Posterior cingulate gyrus (tissue), 11 donors: ENCODE data around the gene NTM.
"Not testable (repeated sequence)": the region's sequence is repeated elsewhere in the genome, so short reads cannot be mapped to it uniquely, and the experiment has no call there.

Experiments used
- DNase-seq, 10 donors: peaks; one replicate each; pipeline versions ENCODE4 v3.0.0 to v3.0.0-alpha.2; 2020 to 2021; ENCODE audit warnings: mixed read lengths in 3 of 10
- intact Hi-C: fragments of 100-400 bp; cut with DNase I; formaldehyde crosslinking; loops from one replicate; pipeline ENCODE4 v1.15.1; 2023

NTM gene

DNA sequence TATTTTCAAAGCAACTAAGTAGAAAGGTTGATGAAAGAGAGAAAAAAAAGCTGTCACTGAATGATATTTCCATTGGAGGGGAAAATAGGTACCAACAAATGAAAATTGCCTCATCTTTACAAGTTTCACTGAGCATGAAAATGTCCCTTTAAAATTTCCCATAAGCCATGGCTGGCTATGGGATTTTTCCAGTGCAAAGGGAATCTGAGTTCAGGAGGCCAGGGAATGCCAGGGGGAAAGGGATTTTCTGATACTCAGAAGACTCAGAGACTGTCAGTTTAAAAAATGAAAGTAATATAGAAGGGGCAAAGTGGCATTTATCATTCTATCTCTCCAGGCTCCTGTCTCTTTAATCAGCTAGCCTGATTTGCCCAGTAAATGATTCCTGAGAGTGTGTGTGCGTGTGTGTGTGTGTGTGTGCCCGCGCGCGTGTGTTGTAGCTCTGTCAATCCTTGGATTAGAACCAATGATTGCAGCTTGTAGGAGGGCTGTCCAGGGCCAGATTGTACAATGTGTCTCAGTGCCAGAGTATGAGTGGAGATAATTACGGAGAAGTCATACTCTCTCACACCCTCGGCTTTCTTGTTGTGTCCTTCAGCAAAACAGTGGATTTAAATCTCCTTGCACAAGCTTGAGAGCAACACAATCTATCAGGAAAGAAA, at the start of gene NTM:
TSS of gene NTM (plus strand) at position 526 of the 662 bp plus-strand sequence.
- intact Hi-C loops: loop anchor here (5.0 to 10.0 kb wide), 3 partner anchors 125 to 305 kb away; no protein-coding TSS in a partner anchor
- DNase-seq: peak; percentile 55 to 95 (median 66)

DNA sequence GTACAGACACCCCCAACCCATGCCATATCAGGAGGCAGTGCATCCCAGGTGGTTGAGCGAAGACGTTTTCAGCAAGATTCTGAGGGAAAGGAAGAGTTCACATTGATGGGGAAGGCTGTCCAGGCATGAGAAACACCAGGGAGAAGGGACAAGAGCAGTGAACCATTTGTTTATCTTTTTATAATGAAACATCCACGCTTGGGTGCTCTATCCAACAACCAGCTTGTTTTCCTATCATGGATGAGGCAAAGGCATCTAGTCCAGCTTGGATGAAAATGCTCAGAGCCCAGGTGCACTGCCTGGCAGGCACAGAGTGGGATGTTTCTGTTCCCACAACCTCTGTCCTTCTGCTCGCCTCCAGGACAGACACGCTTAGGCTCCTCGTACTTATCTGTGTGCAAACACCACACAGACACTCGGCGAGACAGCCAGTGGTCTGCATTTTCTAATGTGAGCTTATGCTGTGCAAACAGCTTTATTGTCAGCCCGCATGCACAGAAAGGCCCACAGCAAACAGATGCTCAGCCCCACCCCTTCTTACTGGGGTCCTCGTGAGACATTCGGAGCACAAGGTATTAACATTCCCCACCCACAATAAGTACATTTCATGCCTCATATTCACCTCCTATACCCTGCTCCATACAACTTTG, 45.4 kb upstream of the NTM start:
- intact Hi-C loops: no loop called here
- no peak for DNase-seq

DNA sequence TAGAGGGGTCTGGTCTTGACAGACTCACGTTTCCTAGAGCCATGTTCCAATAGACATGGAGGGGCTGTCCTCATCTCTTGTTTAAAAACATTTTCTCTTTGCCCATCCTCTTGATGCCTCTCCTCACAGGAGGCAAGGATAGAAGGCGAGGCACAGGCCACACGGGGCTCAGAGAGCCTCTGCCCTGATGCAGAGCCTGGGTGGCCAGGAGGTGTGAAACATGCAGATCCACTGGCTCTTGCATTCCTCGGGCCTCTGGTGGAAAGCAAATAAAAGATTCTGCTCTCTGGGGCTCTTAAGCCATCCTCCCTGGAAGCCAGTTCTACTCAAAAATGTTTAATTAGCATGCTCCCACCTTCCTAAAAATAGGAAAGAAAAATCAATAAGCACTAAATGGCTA, 43.6 kb upstream of the NTM start:
- no peak for DNase-seq
- intact Hi-C loops: no loop called here

DNA sequence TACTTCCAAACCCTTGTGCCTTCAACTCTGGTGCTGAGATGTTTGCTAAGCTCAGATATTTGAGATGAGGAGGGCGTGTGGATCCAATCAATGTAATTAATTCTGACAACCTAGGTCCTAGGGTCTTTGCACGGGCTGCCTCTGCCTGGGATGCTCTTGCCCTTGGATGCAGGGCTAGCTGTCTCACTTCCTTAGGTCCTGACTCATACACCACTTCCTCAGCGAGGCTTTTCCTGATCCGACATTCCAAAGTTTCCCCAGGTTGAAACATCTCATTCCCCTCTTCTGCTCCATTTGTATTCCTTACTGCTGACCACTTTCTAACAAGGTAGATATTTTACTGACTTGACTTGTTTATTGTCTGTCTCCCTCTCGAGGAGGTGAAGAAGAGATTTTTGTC, 43.0 kb upstream of the NTM start:
- DNase-seq: no peak
- intact Hi-C loops: no loop called here

DNA sequence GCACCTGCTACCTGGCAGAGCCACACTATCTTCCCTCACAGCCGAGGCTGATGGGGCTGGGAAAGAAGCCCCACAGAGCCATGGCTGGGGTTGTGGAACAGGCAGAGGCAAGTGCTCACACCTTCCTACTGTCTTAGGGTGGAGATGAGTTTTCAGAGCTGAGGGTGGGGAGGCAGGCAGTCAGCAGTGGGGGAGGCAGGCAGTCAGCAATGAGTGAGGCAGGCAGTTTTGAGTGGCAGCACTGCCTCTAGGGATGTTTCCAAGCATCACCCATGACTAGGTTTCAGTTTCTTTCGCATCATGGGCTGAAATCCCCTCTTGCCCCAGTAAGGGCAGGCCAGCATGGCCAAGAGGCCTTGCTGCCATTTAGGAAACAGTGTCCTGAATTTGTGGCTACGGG, 41.6 kb upstream of the NTM start:
- intact Hi-C loops: no loop called here
- DNase-seq: no peak

DNA sequence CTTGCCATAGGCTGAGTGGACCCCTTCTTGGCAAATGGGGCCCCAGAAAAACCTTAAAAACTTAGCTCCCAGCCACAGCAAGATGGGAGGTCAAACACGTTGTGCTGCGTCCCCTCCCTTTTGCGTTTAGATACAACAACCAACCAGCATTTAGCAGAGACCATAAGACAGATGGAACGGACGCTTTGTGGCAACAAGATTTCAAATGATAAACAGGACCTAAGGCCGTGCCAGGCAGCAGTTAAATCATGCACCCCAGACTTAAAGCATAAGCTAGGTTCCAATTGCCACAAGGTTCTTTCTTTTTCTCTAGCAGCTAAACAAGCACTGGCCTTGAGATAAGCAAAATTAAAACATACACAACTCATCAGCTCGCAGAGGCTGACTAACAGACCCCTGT, 39.4 kb upstream of the NTM start:
- no peak for DNase-seq
- intact Hi-C loops: no loop called here

DNA sequence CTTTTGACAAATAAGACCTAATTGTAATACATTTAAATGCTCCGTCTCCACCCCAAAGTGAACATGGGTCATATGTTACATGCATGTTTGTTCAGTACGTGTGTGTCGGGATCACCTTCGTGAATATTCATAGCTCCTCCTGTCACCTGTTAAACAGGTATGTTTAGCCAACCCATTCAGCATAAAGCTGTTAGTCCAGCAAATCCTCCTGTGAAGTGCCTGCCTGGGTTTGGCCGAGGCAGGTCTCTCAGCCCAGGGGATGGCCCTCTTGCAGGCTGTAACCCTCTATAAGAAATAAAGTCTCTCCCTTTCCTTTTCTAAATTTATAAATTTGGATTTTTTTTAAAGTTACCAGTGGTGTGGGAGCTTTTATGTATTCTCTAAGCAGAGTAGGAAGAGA, 38.9 kb upstream of the NTM start:
- intact Hi-C loops: no loop called here
- no peak for DNase-seq

DNA sequence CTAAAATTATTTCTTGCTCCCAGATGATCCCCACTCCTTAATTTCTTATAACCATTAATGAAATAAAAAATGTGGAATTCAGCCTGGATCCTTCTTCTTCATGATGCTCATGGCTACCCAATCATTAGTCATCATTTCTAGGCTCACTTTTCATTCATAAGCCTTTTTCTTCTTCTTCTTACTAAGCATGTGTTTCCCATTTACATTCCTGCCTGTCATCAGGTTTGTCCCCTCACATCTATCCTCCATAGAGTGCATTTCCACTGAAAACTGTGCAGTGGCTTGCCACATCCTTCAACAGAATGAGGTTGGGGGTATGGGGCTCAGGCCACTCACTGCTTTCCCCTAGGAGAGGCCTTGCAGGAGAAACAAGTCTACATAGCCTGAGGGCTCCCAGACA, 35.8 kb upstream of the NTM start:
- DNase-seq: no peak
- intact Hi-C loops: no loop called here

DNA sequence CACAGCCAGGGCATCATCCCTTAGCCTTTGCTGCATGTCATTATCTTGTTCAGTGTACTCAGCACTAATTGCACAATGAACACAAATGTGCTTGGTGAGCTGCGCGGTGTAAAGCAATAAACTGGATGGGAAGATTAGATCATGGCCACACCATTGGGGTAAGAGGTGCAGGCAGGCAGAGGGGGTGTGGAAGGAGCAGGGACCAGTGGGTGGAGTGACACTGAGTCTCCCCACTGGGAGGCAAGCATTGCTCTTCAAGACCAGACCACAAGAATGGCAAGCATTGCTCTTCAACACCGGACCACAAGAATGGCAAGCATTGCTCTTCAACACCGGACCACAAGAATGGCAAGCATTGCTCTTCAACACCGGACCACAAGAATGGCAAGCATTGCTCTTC, 28.5 kb upstream of the NTM start:
- DNase-seq, intact Hi-C loops: not testable (repeated sequence)

DNA sequence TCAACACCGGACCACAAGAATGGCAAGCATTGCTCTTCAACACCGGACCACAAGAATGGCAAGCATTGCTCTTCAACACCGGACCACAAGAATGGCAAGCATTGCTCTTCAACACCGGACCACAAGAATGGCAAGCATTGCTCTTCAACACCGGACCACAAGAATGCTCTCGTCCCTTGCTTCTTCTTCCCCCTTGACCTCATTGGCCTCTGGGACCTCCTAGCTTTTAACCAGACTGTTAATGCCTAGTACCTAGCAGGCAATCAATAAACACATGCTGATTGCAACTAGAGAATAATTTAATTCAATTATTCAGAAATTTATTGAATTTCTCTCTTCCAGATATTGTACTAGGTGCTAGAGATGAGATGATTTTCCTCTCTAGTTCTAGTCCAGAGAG, 28.0 kb upstream of the NTM start:
- DNase-seq, intact Hi-C loops: not testable (repeated sequence)

DNA sequence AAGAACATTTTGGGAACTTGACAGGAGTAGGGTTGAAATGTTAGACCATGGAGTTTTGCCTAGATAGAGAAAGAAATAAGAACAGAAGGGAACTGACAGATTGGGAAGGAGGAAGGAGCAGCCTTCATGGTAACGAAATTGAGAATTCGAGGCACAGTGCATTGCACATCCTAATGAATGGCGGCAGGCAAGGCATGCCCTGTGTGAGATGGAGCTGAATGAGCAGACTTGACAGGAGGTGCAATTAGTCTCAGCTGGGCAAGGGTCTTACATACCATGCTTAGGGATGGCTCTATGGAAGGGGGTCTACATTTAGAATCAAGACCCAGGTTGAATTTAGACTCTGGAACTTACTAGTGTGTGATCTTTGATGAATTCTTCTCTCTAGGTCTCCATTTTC, 25.0 kb upstream of the NTM start:
- intact Hi-C loops: no loop called here
- no peak for DNase-seq

DNA sequence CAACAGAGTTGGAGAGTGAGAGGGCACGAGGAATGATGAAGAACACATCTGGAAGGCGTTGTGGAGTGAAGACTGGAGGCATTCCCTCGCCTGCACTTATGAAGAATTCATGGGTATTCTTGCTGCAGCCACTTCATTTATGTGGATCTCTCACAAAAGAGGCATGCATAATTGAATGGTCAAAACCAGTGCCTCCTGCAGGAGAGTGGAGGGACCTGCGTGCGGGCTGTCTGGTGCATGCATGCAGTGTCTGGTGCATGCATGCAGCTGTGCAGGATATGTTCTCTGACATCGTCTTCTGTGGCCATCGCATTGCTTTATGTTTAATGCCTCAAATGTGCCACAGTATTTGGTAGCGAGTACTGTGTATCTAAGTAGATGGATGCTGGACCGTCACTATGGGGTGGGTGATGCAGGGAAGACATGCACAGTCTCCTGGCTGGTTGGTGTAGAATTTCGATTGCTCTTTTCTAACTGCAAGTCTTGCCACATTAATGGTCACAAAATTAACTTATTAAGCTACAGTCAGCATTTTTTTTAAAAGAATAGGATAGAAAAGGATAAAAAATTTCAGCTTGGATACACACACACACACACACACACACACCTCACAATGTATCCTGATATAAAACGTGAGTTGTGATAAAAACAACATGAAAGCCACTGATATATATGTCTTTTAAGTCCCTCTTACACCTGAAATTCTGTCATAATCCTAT, 20.9 kb upstream of the NTM start:
- intact Hi-C loops: no loop called here
- DNase-seq: no peak

DNA sequence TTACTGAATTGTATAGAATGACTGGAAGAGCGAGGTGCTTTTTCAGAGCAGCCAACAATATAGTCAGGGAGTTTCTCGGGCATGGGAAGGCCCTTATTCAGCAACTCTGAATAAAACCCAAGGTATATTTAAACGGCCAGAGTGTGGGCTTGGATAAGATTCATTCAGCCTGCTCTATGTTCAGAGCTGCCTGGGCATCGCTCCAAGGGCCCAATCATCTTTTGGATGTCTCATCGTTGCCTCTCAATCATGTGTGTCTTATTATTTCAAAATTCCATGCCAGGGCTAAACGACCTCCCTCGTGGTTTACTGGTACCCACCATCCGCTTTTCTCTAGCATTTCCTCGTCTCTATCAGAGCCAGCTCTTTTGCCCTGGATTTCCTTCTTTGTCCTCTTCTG, 19.5 kb upstream of the NTM start:
- peak in 1 of 10 donors; percentile 14 for DNase-seq
- intact Hi-C loops: no loop called here

DNA sequence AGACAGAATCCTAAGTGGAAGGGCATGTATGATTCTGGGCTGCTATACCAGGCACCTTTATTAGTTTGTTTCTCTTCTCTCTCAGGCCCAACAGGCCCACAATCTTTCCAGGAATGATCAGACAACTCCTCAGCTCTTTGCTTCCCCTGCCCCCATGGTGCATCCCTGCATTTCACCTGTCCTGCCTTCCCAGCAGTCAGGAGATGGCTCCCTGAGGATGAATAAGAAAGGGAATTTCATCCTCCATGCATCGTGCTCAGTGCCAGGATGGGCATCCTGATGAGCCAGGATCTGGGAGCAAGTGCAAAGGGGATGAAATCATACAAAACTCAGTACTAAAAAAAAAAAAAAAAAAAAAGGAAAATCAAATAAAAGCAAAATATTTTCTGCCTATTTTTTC, 18.6 kb upstream of the NTM start:
- DNase-seq: no peak
- intact Hi-C loops: no loop called here

DNA sequence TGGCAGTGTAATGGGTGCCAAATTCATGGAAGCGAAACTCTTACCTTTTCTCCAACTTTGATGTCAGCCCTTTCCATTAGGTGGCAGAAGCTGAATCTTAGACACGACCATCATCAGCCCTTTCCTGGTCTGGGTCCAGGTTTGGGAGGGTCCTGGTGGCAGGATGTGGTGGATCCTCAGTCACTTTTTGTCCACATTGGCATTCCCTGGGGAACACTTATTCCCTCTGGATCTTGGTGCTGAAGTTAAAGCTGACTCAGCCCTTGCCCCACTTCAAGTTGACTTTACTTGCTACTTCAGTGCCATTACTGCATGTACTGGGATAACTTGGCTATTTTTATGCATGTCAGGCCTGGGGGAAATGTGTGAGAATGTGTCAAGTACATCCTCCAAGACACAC, 16.6 kb upstream of the NTM start:
- DNase-seq: no peak
- intact Hi-C loops: no loop called here

DNA sequence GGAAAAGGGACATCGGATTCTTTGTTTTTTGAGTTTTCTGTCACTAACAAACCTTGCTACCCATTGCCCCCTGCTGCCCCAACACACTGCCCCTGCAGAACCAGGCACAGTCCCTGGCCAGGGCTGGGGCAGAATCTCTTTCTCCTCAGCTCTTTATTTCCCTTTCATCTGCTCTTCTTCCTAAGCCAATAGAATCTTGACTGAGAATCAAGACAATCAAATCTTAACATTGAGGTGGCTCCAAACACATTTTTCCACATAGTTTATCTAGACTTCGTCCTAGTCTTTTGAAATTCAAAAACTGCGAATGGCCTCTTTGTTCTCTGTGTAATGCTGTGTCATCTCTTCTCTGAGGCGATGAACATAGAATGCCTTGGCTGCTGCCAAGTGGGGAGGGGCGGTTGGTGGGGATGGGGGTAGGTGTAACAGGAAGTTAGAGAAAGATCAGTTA, 16.1 kb upstream of the NTM start:
- DNase-seq: peak in 2 of 10 donors; percentile 11 to 35
- intact Hi-C loops: no loop called here

DNA sequence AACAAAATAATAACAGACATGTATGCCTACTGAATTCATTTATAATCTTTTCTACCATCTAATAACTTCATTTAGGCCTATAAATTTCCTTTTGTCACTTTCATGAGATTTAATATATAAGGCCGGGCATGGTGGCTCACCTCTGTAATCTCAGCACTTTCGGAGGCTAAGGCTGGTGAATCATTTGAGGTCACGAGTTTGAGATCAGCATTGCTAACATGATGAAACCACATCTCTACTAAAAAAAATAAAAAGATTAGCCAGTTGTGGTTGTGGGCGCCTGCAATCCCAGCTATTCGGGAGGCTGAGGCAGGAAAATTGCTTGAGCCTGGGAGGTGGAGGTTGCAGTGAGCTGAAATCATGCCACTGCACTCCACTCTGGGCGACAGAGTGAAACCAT, 14.2 kb upstream of the NTM start:
- DNase-seq: no peak
- intact Hi-C loops: no loop called here

DNA sequence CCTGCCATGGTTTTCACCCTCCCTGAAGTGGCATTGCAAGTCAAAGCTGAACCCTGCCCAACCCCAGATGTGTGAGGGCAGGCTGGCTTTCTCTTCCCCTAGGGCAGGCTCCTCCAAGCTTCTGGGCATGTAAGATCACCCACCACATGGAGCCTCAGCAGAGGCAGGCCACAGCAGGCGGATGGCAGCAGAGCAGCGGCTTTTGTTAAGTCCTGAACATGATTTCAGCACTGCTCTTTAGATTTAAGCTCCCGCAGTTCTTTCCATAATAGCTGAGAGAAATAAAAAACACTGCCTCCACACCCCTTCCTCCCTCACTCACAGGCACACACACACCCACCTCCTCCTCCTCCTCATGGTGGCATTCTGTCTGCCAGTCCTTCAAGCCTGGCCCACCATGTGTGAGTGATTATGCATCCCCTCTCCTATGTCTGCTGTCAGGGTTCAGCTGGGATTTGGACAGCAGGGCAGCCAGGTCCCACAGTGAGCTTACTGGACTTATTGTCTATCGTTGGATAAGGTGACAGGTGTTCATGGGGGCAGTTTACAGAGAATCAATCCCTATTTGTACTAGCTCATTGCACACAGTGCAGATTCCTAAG, 5.0 kb upstream of the NTM start:
- intact Hi-C loops: no loop called here
- DNase-seq: no peak

DNA sequence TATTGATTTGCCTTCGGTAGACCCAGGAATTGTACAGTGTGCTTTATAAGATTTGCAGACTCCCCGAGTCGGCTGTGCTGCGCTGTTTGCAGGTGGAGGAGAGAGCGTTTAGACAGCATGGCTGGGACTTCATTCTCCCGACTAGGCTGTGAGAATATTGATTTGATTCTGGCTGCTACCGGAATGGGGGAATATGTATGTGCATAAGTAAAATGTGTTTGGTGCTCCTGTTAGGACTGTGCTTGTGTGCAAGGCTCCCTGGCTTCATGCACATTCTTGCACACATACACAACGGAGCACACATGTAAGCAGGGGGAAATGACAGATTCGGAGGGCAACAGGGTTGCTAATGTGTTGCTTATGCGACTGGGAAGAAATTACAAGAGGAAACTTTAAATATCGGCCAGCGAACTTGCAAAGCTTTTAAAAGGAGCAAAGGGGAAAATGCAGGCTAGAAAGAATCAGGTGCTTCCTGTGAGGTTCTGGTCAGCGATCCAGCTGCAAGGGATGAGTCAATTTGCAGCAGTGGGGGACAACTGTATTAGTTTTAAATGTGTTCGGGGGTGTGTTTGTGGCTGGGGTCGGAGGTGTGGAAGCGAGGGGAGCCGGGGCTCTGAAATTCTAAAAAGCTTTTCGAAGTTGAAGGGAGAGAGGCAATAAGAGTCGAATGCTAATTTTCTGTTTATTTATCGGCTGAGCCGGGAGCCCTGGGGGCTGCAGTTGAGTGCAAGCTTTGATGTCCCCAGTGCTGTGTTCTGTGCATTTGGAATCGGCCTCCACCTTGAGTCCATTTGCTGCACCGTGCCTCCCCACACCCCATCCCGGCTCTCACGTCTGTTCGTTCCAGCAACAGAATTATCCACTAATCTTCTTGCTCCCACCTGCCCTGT, 731 bp downstream of the NTM start:
- DNase-seq: peak in 3 of 10 donors; percentile 20 to 80 (median 20)
- intact Hi-C loops: loop anchor here (5.0 to 10.0 kb wide), 3 partner anchors 126 to 304 kb away; no protein-coding TSS in a partner anchor

DNA sequence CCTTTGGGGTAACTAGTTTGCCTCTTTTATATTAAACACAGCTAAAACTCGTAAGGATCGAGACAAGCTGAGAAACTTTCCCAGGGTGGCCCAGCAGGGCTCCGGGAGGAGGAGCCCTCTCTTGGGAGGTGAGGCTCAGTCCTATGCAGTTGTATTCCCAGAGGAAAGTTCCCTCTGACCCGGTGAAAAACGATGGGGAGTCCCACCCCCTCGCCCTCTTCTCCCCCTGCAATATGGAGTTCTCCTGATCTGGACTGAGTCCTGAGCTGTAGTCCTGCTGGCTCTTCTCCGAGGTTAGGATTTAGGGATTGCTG, 1.3 kb downstream of the NTM start:
- no peak for DNase-seq
- intact Hi-C loops: loop anchor here (5.0 to 10.0 kb wide), 3 partner anchors 126 to 303 kb away; no protein-coding TSS in a partner anchor
